ENCODE results near the gene ANTXR1.

The ANTXR1 gene

GRCh38 chr2:69200107-69200520 is 187.1 kb downstream of the ANTXR1 start:
- TF ChIP-seq CTCF (IDR thresholded peaks at IDR 0.05; ENCODE audit: insufficient read depth, low read depth, low read length, missing control alignments): no peak
- DNase-seq (ENCODE audit: low read depth): no peak

GRCh38 chr2:69201259-69201658 is 188.3 kb downstream of the ANTXR1 start:
- TF ChIP-seq CTCF (IDR thresholded peaks at IDR 0.05; ENCODE audit: insufficient read depth, low read depth, low read length, missing control alignments): no peak
- H3K4me3 ChIP-seq (ENCODE audit: low read length): no peak overlapping the region
- DNase-seq (ENCODE audit: low read depth): no peak

More at GRCh38 chr2:69200107-69200520, 187.1 kb downstream of the ANTXR1 start:
- H3K4me3 ChIP-seq (ENCODE audit: low read length): no peak overlapping the region

- H3K4me3 ChIP-seq (ENCODE audit: low read length): no peak overlapping the region
- no peak for DNase-seq (ENCODE audit: low read depth)
- TF ChIP-seq CTCF (IDR thresholded peaks at IDR 0.05; ENCODE audit: insufficient read depth, low read depth, low read length, missing control alignments): no peak
Measured at GRCh38 chr2:69202327-69202726, 189.3 kb downstream of the ANTXR1 start.

- TF ChIP-seq CTCF (IDR thresholded peaks at IDR 0.05; ENCODE audit: insufficient read depth, low read depth, low read length, missing control alignments): no peak
- DNase-seq (ENCODE audit: low read depth): no peak
- H3K4me3 ChIP-seq (ENCODE audit: low read length): no peak overlapping the region
Measured at GRCh38 chr2:69203166-69203985, 190.4 kb downstream of the ANTXR1 start.

- no peak for TF ChIP-seq CTCF (IDR thresholded peaks at IDR 0.05; ENCODE audit: insufficient read depth, low read depth, low read length, missing control alignments)
- no peak for DNase-seq (ENCODE audit: low read depth)
- no peak overlapping the region for H3K4me3 ChIP-seq (ENCODE audit: low read length)
Measured at GRCh38 chr2:69204654-69205053, 191.7 kb downstream of the ANTXR1 start.

- H3K4me3 ChIP-seq (ENCODE audit: low read length): no peak overlapping the region
- no peak for DNase-seq (ENCODE audit: low read depth)
- TF ChIP-seq CTCF (IDR thresholded peaks at IDR 0.05; ENCODE audit: insufficient read depth, low read depth, low read length, missing control alignments): no peak
Measured at GRCh38 chr2:69205076-69205475, 192.1 kb downstream of the ANTXR1 start.

GRCh38 chr2:69205491-69205890 is 192.5 kb downstream of the ANTXR1 start:
- H3K4me3 ChIP-seq (ENCODE audit: low read length): no peak overlapping the region
- no peak for DNase-seq (ENCODE audit: low read depth)
- TF ChIP-seq CTCF (IDR thresholded peaks at IDR 0.05; ENCODE audit: insufficient read depth, low read depth, low read length, missing control alignments): no peak

Measured in epithelial cell of esophagus (primary cell).